ENCODE results near the gene MAPKAPK2.
A peak's percentile ranks its signal among the peaks of the same experiment; 100 is the strongest.

The MAPKAPK2 gene

DNA sequence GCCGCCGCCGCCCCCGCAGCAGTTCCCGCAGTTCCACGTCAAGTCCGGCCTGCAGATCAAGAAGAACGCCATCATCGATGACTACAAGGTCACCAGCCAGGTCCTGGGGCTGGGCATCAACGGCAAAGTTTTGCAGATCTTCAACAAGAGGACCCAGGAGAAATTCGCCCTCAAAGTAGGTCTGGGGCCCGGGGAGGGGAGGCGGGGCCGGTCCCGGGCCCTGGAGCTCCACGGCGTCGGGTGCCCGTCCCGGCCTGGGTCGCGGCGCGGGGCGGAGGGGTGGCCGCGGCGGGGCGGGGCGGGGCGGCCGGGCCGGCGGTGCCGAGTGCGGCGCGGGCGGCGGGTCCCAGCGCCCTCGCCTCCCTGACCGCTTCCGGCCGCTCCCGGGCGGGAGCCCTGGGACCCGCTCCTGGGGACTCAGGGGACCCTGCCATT, 646 bp downstream of the MAPKAPK2 start:
- no peak for DNase-seq

DNA sequence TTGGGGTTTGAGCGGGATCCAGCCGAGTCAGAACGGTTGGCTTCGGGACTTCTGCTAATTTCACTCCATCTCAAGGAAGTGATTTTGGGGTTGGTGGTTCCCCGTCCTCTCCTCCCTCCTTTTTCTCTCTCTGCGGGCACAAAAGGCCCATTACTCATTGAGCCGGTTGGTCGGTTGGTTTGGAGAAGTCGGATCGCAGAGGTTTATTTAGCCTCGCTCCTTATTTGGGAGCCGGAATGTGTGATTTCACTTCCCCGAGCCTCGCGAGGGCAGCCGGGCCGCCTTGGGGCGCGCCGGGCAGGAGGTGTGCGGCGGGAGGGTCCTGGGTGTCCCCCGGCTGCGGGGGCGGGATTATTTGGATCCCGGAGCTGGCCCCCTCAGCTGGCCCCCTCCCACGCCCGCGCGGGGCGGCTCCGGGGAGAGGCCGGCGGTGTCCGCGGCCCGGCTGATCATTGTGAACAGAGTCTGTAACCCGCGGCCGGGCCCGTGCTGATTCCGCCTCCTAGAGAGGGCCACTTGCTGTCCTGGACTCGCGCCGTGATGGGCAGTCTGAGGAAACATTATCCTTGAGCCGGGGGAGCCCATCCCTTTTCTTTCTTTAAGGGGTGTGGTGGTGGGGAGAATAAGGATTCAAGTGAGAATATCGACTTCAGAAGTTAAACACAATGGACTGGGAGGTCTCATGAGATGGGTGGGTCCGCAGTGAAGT, 1.2 kb downstream of the MAPKAPK2 start:
- no peak for DNase-seq

DNA sequence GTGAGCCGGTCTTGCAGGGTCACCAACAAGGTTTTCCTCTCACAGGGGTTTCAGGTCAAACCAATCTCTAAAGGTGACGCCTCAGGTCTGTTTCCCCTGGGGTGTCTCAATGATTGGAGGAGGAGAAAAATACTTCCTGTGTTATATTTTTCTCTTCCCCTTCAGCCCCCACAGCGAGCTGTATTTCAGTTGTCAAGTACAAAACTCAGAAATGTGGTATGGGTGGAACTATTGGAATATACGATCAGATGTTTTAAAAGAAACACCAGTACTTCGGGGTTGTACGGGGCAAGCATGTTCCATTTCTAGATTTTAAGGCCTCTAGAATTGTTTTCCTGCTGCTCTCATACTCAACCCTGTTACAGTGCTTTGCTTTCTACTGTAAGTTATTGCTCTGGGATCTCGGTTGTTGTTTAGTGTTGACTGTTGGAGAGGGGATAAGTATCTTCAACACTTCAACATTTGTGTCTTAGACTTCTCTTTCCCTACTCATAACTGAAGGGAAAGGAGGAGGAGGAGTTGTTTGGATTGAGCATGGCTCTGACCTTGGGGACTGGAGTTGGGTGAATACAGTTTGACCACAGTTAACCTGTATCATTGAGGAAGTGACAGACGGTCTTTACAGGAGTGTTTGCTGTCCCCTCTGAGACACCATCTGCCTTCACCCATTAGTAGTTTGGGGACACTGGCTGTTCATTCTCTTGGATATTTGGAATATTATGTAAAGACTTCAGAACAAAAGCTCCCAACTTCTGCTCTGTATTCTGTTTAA, 2.0 kb downstream of the MAPKAPK2 start:
- no peak for DNase-seq

DNA sequence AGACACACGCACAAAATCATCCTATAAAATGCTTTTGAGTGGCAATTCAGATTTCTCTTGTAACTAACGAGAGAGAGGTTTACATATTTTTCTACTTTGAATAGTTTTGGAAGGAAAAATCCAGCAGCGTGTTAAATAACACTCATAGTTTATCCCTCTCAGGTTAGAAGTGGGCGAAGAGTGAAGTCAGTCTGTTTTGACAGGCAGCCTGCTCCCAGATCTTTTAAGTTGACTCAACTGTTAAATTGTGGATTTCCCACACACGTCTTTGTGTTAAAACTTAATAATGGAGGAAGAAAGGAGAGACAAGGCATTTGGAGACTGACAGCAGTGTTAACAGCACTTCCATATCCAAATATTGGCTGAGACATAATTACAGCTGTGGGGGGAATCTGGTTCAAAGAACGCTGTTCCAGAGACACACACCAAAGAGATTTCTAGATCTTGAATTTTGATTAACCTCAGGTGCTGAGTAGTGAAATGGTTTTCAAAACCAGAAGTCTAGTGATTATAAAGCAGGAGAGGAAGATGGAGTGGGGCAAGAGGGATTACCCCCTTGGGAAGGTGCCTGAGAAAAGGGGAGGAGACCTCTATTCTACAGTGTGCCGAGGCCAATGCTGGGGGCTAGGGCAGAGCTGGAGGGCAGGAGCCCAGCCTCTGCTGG, 2.7 kb downstream of the MAPKAPK2 start:
- DNase-seq, result no peak

DNA sequence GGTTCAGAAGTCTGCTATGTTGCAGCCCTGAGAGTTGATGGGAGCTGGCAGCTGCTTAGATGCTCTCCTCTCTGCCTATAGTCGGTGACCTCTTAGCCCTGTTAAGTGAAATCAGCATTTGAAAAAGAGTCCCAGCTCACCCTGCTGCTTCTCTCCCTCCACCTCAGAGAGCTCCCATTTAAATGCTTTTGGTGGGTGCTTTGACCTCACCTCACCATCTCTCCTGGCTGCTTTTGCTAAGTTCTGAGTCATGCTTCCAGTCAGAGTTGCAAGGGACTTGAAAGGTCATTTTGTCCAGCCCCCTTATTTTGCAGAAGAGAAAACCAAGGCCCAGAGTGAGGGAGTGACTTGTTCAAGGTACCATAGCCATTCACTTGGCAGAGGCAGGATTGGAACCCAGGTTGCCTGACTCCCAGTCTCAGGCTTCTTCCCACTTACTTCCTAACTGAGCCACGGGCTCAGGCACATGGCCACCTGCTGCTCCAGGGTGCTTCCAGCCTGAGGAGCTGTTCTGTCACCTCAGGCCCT, 3.3 kb downstream of the MAPKAPK2 start:
- no peak for DNase-seq

DNA sequence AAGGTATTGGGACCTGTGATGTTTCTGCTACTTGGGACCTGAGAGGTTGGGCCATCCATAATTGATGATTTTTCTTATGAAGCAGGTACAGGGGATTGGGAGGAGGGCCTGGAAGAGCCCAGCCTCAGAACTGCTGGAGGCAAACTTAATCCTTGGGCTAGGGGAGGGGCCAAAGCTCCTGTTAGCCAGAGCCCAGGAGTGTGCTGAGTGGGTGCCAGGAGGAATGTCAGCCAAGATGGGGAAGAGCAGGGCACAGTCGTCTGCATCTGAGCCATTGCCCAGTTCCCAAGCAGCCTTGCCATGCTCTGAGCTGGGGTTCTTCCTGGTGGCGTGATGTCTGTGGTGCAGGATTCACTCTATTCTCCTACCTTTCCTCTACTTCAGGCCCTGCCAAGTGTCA, 5.8 kb downstream of the MAPKAPK2 start:
- no peak for DNase-seq

DNA sequence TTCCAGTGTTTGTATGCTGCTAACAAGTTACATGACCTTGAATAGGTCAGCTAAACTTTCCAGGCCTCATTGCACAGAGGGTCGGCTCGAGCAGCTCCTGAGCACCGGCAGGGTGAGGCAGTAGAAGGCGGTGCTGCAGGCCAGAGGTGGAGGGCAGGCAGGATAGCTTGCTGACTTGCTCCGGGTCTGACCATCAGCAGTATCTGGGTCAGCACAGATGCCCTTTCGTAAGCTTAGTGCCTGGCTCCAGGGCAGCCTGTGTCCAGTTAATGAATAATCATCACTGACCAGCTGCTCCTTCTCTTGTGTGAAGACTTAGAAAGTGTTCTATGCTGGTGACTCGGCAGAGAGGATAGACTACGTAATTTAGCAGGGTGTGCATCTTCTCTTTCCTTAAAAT, 6.9 kb downstream of the MAPKAPK2 start:
- DNase-seq, result no peak

DNA sequence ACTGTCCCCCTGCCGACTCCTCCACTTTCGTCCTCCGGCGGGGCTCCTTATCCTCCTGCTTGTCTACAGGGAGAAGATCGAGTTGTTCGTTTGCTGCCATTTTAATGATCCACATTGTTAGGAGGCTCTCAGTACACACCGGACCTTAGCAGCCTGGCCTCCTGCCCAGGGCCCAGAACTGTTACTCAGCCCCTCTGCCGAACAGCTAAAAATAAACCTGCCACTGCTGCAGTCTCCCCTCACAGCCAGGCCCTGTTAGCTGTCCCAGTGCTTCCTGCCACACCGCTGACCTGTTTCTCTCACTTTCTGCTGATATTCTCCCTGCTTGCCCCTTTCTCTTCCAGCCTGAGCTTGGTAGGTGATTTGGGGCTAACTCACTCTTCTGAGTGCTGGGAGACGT, 8.3 kb downstream of the MAPKAPK2 start:
- DNase-seq, result no peak

DNA sequence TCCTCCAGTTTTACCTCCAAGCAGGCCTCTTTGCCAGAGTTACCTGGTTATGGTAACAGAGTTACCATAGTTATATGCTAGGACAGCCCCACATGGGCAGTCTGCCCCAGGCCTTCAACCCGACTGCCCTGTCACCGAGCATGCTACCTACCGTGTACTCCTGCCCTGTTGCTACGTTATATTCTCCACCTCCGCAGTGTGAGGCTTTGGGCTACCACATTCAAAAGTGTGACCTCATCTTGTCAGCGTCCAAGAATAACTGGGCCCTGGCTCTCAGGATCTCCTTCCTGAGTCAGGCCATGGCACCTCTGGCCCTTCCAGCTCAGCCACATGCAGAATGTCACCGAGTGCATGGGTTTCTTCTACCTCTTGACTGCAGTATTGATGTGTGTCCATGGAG, 8.9 kb downstream of the MAPKAPK2 start:
- DNase-seq, result no peak

DNA sequence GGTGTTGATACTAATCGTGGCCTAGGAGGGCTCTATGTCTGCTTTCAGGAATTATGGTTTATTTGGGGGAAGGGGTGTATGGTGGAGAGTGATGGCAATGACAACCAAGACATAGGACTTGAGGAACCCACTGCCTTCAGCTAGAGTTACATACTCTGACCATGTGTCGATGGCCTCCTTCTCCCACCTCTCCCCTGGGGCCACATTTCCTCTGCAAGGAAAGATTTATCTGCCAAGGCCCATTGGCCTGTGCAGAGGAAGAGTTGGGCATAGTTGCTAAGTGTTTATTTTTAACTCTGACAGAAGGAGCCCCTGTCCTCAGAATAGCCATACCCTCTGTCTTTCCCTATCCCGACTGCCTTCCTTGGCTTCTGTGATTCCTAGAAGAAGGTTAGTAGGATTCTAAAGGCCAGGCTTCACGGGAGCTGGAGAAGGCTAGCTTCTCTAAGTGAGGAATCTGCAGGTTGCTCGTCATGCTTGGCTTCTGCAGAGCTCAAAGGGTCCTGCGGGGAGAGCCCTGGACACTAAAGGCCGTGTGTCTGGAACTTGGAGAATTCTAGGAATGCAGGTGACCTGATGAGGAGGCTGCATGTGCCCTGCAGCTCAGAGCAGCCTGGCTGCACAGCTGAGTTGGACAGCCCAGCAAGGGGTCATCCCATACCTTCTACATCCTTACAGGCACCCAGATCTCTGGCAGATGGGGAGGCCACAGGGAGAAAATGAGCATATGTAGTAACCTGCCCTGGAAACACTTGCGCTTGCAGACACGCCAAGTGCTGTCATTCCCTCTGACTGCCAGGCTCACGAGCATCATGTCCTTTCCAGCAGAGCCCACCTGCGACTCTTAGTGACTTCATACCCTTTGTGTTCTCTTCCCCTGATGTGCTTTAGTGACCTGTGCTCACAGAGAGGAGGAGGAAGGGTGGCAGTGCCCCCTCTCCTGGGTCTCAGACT, 9.7 kb downstream of the MAPKAPK2 start:
- DNase-seq, result no peak

DNA sequence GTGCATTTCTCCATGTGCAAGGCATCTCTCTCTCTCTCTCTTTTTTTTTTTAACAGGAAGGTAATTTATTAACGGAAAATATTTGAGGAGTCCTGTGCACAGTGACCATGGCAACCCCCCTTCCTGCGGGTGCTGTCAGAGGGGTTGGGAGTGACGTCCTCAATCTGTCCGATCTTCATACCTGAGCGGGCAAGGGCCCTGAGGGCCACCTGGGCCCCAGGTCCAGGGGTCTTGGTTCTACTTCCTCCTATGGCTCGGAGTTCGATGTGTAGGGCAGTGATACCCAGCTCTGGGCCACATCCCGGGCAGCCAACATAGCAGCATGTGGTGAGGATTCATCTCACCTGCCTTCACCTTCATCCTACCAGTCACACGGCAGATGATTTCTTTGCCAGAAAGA, 11.0 kb downstream of the MAPKAPK2 start:
- no peak for DNase-seq

DNA sequence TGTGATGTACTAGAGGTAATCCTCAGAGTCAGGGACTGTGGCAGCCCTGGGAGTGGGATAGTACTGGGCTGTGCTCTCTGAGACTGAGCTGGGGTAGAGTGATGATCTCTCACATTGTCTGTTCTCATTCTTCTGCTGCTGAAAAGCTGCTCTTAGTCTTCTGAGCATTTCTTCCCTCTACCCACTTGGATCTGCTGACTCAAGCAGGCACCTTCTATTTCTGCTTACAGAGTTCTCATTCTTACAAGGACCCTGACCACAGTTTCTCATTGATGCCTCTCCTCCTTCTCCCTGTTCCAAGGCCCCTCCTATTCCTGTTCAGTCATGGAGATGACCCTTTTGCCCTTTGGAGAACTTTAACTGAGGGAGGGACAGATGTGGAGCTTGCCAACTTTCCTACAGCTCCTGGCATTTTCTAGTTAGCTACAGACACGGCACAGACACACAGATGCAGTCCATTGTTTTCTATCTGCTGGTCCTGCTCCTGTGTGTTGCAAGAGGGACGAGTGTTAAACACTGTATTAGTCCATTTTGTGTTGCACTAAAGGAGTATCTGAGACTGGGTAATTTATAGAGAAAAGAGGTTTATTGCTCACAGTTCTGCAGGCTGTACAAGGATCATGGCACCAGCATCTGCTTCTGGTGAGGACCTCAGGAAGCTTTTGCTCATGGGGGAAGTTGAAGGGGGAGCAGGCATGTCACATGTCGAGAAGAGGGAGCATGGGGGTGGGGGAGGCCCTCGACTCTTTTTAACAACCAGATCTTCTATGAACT, 12.3 kb downstream of the MAPKAPK2 start:
- DNase-seq, result no peak

DNA sequence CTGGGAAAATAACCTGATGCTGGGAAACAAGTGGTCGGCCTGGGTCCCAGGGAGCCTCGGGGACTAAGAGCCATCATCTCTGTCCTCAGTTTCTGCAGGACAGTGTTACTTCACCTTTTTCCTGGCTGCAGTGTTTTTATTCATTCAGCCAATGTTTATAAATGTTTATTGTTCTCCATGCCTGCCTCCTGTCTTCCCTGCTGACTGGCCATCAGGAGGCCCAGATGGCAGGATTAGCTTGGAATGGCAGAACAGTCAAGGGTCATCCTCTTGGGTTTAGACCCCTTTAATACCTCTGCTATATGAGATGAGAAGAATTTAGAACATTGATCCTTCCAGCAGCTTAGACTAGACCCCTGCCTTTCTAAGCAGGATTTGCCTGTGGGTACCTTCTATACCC, 13.3 kb downstream of the MAPKAPK2 start:
- DNase-seq, result no peak

DNA sequence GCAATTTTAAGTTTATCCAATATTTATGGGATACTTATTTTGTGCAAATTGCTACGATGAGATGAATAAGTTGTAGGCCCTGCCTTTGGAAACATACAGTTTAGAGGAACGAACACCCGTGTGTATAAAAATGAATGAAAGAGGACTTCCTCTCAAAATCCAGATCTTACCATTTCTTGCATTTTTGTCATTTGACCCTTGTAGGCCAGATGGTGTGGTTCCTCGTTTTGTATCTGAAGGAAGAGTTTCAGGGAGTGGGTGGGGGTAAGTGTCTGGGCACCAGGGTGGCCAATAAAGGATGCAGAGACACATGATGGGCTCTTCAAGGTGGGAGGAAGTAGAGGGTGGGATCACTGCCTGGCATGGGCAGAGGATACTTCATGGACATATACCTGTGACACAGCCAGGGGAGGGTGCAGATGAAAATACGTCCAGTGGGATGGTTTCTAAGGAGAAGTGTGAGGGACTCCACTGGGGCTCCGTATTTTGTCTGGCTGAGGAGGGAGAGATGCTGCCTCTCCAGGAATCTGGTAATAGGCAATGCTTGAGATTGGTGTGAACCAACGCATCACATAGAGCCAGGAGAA, 14.4 kb downstream of the MAPKAPK2 start:
- DNase-seq, result no peak

DNA sequence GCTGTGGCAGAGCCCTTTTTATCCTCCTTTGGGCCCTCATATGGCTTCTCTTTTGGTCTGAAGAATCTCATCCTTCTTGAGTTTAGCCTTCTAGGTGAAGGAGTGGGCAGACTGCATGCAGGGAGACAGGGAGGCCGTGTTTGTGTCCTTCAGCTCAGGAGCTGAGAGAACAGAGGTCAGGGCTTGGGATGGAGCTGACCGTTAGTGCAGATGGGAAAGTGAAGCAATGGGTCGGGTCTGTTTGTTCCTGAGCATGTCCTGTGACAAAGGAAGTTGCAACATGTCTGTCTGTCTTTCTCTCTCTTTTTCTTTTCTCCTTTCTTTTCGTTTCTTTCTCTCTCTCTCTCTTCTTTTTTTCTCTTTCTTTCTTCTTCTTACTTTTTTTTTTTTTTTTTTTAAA, 14.9 kb downstream of the MAPKAPK2 start:
- no peak for DNase-seq

DNA sequence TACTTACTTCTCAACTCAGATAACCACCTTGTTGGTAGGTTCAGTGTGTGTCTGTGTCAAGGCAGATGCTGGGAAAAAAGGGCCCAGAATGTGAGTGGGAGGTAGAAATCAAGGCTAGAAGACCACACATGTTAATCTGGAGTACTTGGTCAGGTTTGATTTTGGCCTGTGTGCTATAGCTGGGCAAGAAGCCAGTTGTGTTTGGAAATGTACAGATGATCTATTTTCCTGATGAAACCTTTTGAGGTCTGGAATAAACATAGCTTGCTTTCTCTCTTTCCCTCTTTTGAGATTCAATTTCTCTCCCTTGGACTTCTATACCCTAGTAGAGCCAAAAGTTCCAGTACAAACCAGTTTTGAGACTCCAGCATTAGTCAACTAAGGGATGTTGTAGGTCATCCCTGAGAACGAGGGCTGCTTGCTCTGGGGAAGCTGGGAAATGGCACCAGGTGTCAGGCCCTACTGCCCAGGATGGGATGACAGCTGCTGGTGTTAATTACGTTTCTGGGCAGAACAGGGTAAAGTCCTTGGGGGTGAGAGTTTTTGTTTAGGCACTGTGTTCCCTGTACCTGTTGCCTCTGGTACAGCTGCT, 15.8 kb downstream of the MAPKAPK2 start:
- peak; percentile 36 for DNase-seq

DNA sequence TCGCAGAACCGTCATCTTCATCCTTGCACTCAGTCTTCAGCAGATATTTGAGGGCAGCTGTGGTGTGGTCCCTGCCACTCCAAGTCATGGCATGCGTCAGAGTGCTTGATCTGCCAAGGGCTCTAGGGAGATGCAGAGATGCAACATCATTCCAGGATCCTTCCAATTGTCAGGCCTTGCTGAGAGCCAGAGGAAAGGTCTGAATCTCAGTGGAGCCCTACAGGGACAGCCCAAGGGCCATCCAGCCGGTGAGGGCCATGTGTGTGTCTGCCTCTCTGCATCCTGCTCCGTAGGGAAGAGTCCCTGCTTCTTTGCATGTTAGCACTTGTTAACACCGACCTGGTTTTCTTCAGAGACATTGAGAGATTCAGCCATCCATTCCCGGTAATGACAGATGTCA, 17.6 kb downstream of the MAPKAPK2 start:
- DNase-seq, result no peak

DNA sequence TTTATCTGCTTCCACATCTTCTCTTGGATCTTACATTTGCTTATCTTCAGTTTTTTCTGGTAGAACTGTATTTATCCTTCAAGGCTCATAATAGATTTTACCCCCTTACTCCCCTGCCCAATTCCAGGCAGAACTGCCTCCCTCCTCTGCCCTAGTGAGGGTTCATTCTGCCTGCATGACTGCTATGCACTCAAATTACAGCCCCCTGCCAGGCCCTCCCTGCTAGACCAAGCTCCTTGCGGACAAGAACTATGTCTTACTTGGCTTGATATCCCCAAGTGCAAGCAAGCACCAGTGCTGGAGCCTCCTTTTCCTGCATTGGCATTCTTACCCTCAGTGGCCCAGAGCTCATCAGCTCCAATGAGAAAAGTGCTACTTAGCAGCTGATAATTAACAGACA, 18.1 kb downstream of the MAPKAPK2 start:
- no peak for DNase-seq

DNA sequence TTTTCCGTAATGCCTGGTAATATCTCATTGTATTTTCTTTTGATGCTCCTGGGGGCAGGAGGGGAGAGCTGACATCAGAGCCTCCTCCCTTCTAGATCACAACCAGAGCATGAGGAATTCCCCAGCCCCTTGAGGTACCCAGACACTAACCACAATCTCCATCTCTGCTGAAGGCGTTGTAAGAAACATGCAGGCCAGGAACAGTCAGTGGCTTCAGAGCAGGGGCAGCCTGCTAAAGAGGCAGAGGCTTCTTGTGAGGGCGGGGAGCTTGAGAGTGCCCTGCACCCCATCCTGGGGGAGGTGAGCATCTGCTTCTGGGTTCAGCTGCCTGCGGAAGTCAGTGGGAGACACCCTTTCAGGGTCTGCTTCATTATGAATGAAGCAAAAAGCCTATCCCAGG, 19.0 kb downstream of the MAPKAPK2 start:
- no peak for DNase-seq

DNA sequence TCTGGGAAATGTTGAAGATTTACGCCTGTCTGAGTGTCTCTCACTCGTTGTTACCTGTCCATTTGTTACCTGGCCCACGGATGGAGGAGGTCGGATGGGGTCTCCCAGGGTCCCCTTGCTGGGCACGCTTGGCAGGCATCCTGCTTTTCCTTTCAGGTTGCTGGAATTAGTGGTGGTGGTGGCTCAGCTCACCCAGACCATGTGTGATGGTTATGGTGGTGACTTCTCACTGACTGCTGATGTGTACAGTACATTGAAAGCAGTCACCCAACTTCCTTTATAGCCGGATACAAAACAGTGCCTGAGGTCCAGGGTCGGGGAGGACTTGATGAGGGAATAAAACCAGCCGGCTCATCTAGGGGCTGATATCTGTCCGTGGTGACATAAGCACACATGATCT, 19.5 kb downstream of the MAPKAPK2 start:
- no peak for DNase-seq

DNA sequence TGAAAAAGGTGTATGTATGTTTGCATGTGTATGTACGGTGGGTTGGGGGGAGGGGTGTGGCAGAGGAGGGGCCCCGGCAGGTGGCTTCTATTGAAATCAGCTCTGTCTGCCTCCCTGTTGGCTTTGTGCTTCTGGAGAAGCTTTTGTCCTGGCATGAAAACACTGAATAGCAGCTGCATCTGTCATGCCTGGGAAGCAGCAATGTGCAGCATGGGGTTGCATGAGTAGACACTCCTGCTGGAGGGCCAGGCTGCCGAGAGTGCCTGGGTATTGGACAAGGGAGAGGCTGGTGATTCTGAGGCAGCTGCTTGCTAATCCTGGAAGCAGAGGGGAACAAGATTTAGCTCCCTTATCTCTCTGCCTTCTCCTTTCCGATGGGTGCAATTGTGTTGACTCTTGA, 20.5 kb downstream of the MAPKAPK2 start:
- DNase-seq, result peak; percentile 86
